ENCODE measurements around the gene EEF1A1.

- TF ChIP-seq, protein P1, sequence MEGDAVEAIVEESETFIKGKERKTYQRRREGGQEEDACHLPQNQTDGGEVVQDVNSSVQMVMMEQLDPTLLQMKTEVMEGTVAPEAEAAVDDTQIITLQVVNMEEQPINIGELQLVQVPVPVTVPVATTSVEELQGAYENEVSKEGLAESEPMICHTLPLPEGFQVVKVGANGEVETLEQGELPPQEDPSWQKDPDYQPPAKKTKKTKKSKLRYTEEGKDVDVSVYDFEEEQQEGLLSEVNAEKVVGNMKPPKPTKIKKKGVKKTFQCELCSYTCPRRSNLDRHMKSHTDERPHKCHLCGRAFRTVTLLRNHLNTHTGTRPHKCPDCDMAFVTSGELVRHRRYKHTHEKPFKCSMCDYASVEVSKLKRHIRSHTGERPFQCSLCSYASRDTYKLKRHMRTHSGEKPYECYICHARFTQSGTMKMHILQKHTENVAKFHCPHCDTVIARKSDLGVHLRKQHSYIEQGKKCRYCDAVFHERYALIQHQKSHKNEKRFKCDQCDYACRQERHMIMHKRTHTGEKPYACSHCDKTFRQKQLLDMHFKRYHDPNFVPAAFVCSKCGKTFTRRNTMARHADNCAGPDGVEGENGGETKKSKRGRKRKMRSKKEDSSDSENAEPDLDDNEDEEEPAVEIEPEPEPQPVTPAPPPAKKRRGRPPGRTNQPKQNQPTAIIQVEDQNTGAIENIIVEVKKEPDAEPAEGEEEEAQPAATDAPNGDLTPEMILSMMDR (IDR thresholded peaks at IDR 0.05) = no peak
- no peak for TF ChIP-seq POLR2A (IDR thresholded peaks at IDR 0.05)
- TF ChIP-seq EP300 (IDR thresholded peaks at IDR 0.05) = no peak
These were observed 29.5 kb downstream of the EEF1A1 start for GRCh38 chr6:73491377-73491776.
